A549 (cell line): ENCODE data around the gene ABCF1. TPM values are rescaled to one million over a fixed set of nuclear protein-coding genes. Genes with fewer than 3 reads are reported as not detected.
"Not testable (repeated sequence)": the region's sequence is repeated elsewhere in the genome, so short reads cannot be mapped to it uniquely, and the experiment has no call there.

Experiments used
- ATAC-seq, 2 experiments: fragments of 200-7000 bp in 1 of 2; fragments of >200 bp in 1 of 2; cut with Nextera tagmentation in 1 of 2; cut with Tn5 transposase in 1 of 2; 3 replicates each; pipeline versions ENCODE4 v1.8.0 to v1.9.1; 2018 to 2020; ENCODE audit warnings: mild to moderate bottlenecking in 1 of 2, moderate library complexity in 1 of 2
- CTCF ChIA-PET: fragments of 300-600 bp; sonication (Branson Sonifier 250); formaldehyde crosslinking; extraction: SDS; loops from one replicate; lab custom pipeline; 2021; ENCODE audit warnings: antibody characterized with exemption, inconsistent platforms; lab: Yijun Ruan, JAX
- POLR2A ChIA-PET: fragments of 350-600 bp; formaldehyde crosslinking; extraction: SDS; loops from one replicate; lab custom pipeline; 2021; ENCODE audit warnings: antibody characterized with exemption, inconsistent platforms; lab: Yijun Ruan, JAX
- DNase-seq, 2 experiments: peaks; one replicate each; pipeline versions ENCODE4 v3.0.0 to v3.0.0-alpha.2; 2011 to 2016; ENCODE audit warnings: low read depth in 1 of 2, low spot score in 1 of 2
- FAIRE-seq: peaks from 2 replicates; lab custom pipeline; 2011; peaks lifted over from hg19 to GRCh38; lab: Jason Lieb, UNC
- H3K27ac ChIP-seq, 2 experiments: fragments of >200 bp; sonication (Bioruptor Twin); formaldehyde crosslinking; 3 replicates each; pipeline ENCODE4 v1.5.1; 2016 to 2017
- H3K4me1 ChIP-seq: fragments of >200 bp; sonication (Bioruptor Twin); formaldehyde crosslinking; 3 replicates; pipeline ENCODE4 v1.6.1; 2016
- H3K4me2 ChIP-seq: fragments of >200 bp; sonication (Bioruptor Twin); formaldehyde crosslinking; 3 replicates; pipeline ENCODE4 v1.6.1; 2016
- H3K4me3 ChIP-seq: fragments of >200 bp; sonication (Bioruptor Twin); formaldehyde crosslinking; 3 replicates; pipeline ENCODE4 v1.5.1; 2016
- H3K9me3 ChIP-seq: fragments of >200 bp; sonication (Bioruptor Twin); formaldehyde crosslinking; 3 replicates; pipeline ENCODE4 v1.6.1; 2016
- CEBPB ChIP-seq, 2 experiments: fragments of >200 bp in 1 of 2; sonication (Bioruptor Twin) in 1 of 2; formaldehyde crosslinking in 1 of 2; IDR thresholded peaks; 2 replicates each; pipeline ENCODE4 v1.6.1; 2012 to 2016
- CTCF ChIP-seq: fragments of >200 bp; sonication (Bioruptor Twin); formaldehyde crosslinking; IDR thresholded peaks from 3 replicates; pipeline ENCODE4 v1.5.1; 2016
- ELK1 ChIP-seq: fragments of 150-350 bp; IDR thresholded peaks from 2 replicates; pipeline ENCODE4 v1.6.1; 2014; ENCODE audit warnings: low read depth, mild to moderate bottlenecking, low read length
- HOXA7 ChIP-seq: fragments of 250-450 bp; sonication (Bioruptor Pico); IDR thresholded peaks from 2 replicates; pipeline ENCODE4 v1.5.0; 2020; ENCODE audit warnings: mild to moderate bottlenecking, moderate library complexity
- HOXB5 ChIP-seq: fragments of 250-450 bp; sonication (Bioruptor Pico); IDR thresholded peaks from 2 replicates; pipeline ENCODE4 v1.5.0; 2020; ENCODE audit warnings: mild to moderate bottlenecking, moderate library complexity
- MAFK ChIP-seq: fragments of 450-650 bp; IDR thresholded peaks from 2 replicates; pipeline ENCODE4 v1.6.1; 2014; ENCODE audit not compliant: partially characterized antibody
- POLR2AphosphoS2 ChIP-seq: conservative IDR thresholded peaks from 2 replicates; pipeline ENCODE4 v1.6.1; 2012; ENCODE audit warnings: low read length, improper control_type of control experiment, inconsistent platforms
- RAD21 ChIP-seq, 2 experiments: fragments of >200 bp in 1 of 2; sonication (Bioruptor Twin) in 1 of 2; formaldehyde crosslinking in 1 of 2; IDR thresholded peaks in 1 of 2; conservative IDR thresholded peaks in 1 of 2; 2 replicates in 1 of 2; 3 replicates in 1 of 2; pipeline ENCODE4 v1.6.1; 2012 to 2018; ENCODE audit warnings: inconsistent platforms in 1 of 2
- REST ChIP-seq: fragments of 200-600 bp; sonication (generic); IDR thresholded peaks from 2 replicates; pipeline ENCODE4 v1.6.1; 2016; ENCODE audit warnings: antibody characterized with exemption, mild to moderate bottlenecking, moderate library complexity
- SMC3 ChIP-seq: fragments of >200 bp; sonication (Bioruptor Twin); formaldehyde crosslinking; IDR thresholded peaks from 3 replicates; pipeline ENCODE4 v1.6.1; 2018; ENCODE audit warnings: inconsistent platforms
- USF2 ChIP-seq: fragments of 450-650 bp; IDR thresholded peaks from 2 replicates; pipeline ENCODE4 v1.6.1; 2014; ENCODE audit warnings: antibody characterized with exemption
- WGBS: methylation state at CpG from one replicate; pipeline ENCODE4 v1.1.6; 2017; ENCODE audit errors: missing lambda C conversion rate; 5-methylcytosine and 5-hydroxymethylcytosine counted together
- polyA plus RNA-seq, 4 experiments: library from polyadenylated mRNA; depleted of rRNA in 3 of 4; stranded (reverse); fragments of >200 nt; fragmentation: RNase III in 1 of 4; extraction: RNeasy Plus Mini Kit Qiagen cat#74134 plus additional on column Dnase treatment in 1 of 4; gene quantifications; 2 replicates in 3 of 4; 3 replicates in 1 of 4; pipeline ENCODE4 v1.2.3, GENCODE V29; 2011 to 2017

ABCF1 gene
- polyA plus RNA-seq, 2 of the 4 experiments (the other 2 are of a cell fraction), result 31.0 to 72.0 TPM

- TF ChIP-seq CTCF (peak; percentile 51), SMC3 (peak; percentile 57), HOXA7 (CRISPR knock-in tag) (peak; percentile 57; the same call in 1 of the 2 replicates), POLR2AphosphoS2 (peak; percentile 70; the same call in 1 of the 2 replicates), USF2 (0 out of 2 replicates have a peak, but pooled peaks have one; percentile 8), RAD21 (conservative IDR thresholded peaks at IDR 0.05 in 1 of 2, IDR thresholded peaks at IDR 0.05 in 1 of 2) (peak in 1 of 2 experiments; percentile 42; a peak in 3 of 5 replicates)
- H3K9me3 ChIP-seq, H3K4me1 ChIP-seq, FAIRE-seq, H3K27ac ChIP-seq, H3K4me3 ChIP-seq, H3K4me2 ChIP-seq: not testable (repeated sequence)
- ChIA-PET POLR2A (interaction anchor here (0.8 to 1.7 kb wide), 2 partner anchors 15 to 17 kb away, joined by 3 to 10 read pairs; no protein-coding TSS in a partner anchor), CTCF (interaction anchor here (0.7 to 3.8 kb wide), 17 partner anchors 9 to 144 kb away, joined by 3 to 24 read pairs (median 5); no protein-coding TSS in a partner anchor)
- ATAC-seq (peak; percentile 86 to 88), DNase-seq (peak; percentile 59 to 78)
- 77% methylated on average over 14 of the region's 15 CpGs for WGBS
Measured at GRCh38 chr6:30597315-30598144, 26.3 kb downstream of the ABCF1 start.

GRCh38 chr6:30598912-30599624, 27.8 kb downstream of the ABCF1 start:
- no peak for TF ChIP-seq HOXB5 (CRISPR knock-in tag)
- no peak for TF ChIP-seq ELK1
- no peak for TF ChIP-seq MAFK
- TF ChIP-seq CEBPB (IDR thresholded peaks at IDR 0.05), result no peak
- TF ChIP-seq REST, result no peak
- CTCF ChIA-PET, result interaction anchor here (0.8 to 3.8 kb wide), 7 partner anchors 12 to 117 kb away, joined by 3 to 24 read pairs (median 4); no protein-coding TSS in a partner anchor
- H3K4me2 ChIP-seq, result no peak overlapping the region
- ATAC-seq (no peak), DNase-seq (no peak), FAIRE-seq (no peak)
- POLR2A ChIA-PET, result interaction anchor here (0.9 to 2.1 kb wide), 2 partner anchors 16 kb away, joined by 3 to 10 read pairs; no protein-coding TSS in a partner anchor
- H3K4me3 ChIP-seq, result no peak overlapping the region
- no peaks in the 10 kb centered on the region for H3K9me3 ChIP-seq
- 88% methylated on average over 12 of the region's 12 CpGs for WGBS
- H3K27ac ChIP-seq, result peak overlapping the region in 1 of 2 experiments; percentile 4; a peak in 1 of 6 replicates
- no peaks in the 10 kb centered on the region for H3K4me1 ChIP-seq
